LNCAP (cell line): ENCODE results near the gene ZFYVE16.

Experiments used
- CTCF ChIP-seq: fragments of 450-650 bp; IDR thresholded peaks from 2 replicates; pipeline ENCODE4 v1.5.1; 2017; ENCODE audit warnings: mild to moderate bottlenecking

ZFYVE16 gene

GRCh38 chr5:80468131-80468530, 60.3 kb downstream of the ZFYVE16 start:
- TF ChIP-seq CTCF: no peak

- TF ChIP-seq CTCF: no peak
Measured at GRCh38 chr5:80474929-80475328, 67.1 kb downstream of the ZFYVE16 start.

GRCh38 chr5:80479713-80480112, 71.8 kb downstream of the ZFYVE16 start:
- no peak for TF ChIP-seq CTCF

- no peak for TF ChIP-seq CTCF
Measured at GRCh38 chr5:80480354-80480753, 72.5 kb downstream of the ZFYVE16 start.

GRCh38 chr5:80481019-80481893, 73.4 kb downstream of the ZFYVE16 start:
- TF ChIP-seq CTCF: peak; percentile 85

- no peak for TF ChIP-seq CTCF
Measured at GRCh38 chr5:80482578-80482977, 74.7 kb downstream of the ZFYVE16 start.

GRCh38 chr5:80483636-80484232, 75.9 kb downstream of the ZFYVE16 start:
- TF ChIP-seq CTCF: no peak
